ENCODE measurements around the gene PRIMA1. TPM values are rescaled to one million over a fixed set of nuclear protein-coding genes. Genes with fewer than 3 reads are reported as not detected.

Gene PRIMA1
- total RNA-seq, 3 donors from 2014 or later = 1.6 to 46.4 (median 3.0) TPM

DNA sequence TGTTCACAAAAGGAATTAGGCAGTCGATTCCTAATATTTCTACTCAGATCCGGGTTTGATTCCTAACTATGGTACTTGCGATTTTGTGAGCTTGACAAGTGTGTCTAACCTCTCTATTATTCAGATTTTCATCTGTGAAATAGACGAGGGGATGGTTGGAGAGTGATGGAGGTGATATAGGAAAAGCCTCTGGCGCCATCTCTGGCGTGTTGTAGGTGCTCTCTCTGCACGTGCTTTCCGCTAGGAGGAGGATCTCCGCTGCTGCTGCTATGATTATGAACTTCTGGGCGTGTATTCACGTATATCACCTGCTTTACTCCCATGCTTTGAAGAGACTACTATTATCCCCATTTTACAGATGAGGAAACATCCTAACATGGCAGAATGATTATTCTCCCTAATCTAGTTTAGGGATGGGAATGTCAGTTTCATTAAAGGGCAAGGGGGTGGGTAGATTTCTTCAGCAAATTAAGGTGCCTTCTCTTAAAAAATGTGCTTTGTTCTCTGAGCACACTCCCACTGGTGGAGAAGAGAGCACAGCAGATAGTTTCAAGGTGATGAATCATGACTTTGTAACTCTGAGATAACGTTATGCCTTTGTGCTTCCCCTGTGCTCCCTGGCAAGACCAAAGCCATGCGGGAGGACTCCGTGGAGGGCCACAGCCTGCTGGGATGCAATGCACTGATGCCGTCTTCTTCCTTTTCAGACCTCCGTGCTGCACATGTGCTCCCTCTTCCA, 97.1 kb downstream of the PRIMA1 start:
- ATAC-seq (no peak), DNase-seq (no peak)
- Histone ChIP-seq H3K9me3 (no peaks in the 10 kb centered on the region), H3K4me3 (no peak overlapping the region), H3K36me3 (ENCODE audit: low read depth) (no peaks in the 10 kb centered on the region), H3K4me1 (ENCODE audit: low read depth) (no peaks in the 10 kb centered on the region)
- TF ChIP-seq, protein P1, sequence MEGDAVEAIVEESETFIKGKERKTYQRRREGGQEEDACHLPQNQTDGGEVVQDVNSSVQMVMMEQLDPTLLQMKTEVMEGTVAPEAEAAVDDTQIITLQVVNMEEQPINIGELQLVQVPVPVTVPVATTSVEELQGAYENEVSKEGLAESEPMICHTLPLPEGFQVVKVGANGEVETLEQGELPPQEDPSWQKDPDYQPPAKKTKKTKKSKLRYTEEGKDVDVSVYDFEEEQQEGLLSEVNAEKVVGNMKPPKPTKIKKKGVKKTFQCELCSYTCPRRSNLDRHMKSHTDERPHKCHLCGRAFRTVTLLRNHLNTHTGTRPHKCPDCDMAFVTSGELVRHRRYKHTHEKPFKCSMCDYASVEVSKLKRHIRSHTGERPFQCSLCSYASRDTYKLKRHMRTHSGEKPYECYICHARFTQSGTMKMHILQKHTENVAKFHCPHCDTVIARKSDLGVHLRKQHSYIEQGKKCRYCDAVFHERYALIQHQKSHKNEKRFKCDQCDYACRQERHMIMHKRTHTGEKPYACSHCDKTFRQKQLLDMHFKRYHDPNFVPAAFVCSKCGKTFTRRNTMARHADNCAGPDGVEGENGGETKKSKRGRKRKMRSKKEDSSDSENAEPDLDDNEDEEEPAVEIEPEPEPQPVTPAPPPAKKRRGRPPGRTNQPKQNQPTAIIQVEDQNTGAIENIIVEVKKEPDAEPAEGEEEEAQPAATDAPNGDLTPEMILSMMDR (IDR thresholded peaks at IDR 0.05) = no peak
- intact Hi-C loops (cut with DNase I, micrococcal nuclease) = no loop called here

DNA sequence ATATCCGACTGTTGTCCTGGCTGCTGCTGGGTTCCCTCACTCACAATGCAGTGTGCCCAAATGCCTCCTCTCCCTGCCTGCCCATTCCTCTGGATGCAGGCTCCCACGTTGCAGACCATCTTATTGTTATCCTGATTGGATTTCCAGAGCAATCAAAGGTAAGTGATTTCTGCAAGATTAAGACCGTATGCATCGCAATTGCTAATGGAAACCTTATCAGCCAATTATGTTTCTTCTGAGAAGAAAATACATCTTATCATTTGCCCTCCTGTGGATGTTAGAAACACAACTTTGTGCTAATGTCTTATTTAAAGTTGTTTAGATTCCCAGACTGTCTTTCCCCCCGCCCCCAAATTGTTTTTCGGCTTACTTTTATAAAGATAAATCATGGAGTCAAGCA, 98.1 kb downstream of the PRIMA1 start:
- Histone ChIP-seq H3K9me3 (no peaks in the 10 kb centered on the region), H3K4me1 (ENCODE audit: low read depth) (no peaks in the 10 kb centered on the region), H3K36me3 (ENCODE audit: low read depth) (no peaks in the 10 kb centered on the region), H3K4me3 (no peak overlapping the region)
- TF ChIP-seq, protein P1 (IDR thresholded peaks at IDR 0.05) = no peak
- no peak for ATAC-seq
- intact Hi-C loops (cut with DNase I, micrococcal nuclease) = no loop called here
- DNase-seq = no peak

DNA sequence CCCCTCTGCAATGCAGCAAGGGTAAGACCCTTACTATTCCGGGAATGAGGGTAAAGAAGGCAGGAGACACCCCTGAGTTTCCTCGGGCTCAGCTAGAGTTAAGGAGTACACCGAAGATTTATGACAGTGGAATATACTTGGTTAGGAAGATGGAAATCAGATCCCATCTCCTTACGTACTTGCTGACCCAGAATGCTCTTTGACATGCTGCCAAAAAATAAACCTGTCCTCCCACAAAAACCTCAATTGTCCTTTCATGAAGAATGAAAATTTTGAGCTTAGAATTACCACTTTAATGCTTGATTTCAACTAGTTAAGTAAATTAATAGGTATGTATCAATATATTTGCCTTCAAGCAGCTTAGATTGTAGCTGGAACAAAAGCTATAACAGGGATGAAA, 99.5 kb downstream of the PRIMA1 start:
- ATAC-seq = no peak
- H3K4me3 ChIP-seq = no peak overlapping the region
- TF ChIP-seq, protein P1 (IDR thresholded peaks at IDR 0.05) = no peak
- H3K9me3 ChIP-seq = no peaks in the 10 kb centered on the region
- H3K36me3 ChIP-seq (ENCODE audit: low read depth) = no peaks in the 10 kb centered on the region
- no peak for DNase-seq
- intact Hi-C loops (cut with DNase I, micrococcal nuclease) = no loop called here
- H3K4me1 ChIP-seq (ENCODE audit: low read depth) = no peaks in the 10 kb centered on the region

DNA sequence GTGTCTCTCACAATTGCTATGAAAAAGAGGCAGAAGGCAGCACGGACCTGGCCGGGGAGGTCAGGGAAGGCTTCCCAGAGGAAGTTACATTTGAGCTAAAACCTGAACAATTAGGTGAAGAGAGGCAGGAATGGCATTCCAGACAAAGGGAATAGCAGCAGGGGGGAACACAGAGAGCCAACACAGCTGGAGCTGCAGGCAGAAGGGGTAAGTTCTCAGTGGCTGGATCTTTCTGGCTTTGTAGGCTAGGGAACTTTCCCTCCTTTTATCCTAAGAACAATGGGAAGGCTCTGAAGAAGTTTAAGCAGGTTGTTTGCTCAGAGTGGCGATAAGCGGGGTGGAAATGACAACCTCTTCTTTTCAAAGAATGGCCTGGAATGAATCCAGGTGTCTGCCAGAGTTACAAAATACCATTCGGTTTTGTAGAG, 100.0 kb downstream of the PRIMA1 start:
- no peak for ATAC-seq
- TF ChIP-seq, protein P1 (IDR thresholded peaks at IDR 0.05) = no peak
- intact Hi-C loops (cut with DNase I, micrococcal nuclease) = no loop called here

DNA sequence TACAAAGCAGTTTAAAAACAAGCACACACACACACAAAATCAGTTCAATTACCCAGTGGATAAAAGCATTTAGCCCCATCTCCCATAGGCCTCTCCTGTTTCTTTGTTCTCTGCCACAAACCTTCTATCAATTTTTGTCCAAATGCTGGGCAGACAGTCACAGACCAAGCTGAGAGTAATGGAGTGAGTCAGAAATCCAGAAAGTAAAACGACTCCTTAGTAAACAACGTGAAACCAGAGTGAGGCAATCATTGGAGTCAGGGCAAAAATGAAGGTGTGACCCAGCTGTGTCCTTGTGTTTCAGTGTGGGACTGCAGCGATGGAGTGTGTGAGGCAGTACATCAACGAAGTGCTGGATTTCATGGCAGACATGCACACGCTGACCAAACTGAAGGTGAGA, 102.0 kb downstream of the PRIMA1 start:
- intact Hi-C loops (cut with DNase I, micrococcal nuclease) = no loop called here
- DNase-seq (no peak), ATAC-seq (no peak)
- no peaks in the 10 kb centered on the region for H3K9me3 ChIP-seq
- TF ChIP-seq, protein P1 (IDR thresholded peaks at IDR 0.05) = no peak
- H3K4me1 ChIP-seq (ENCODE audit: low read depth) = no peaks in the 10 kb centered on the region
- no peak overlapping the region for H3K4me3 ChIP-seq
- no peaks in the 10 kb centered on the region for H3K36me3 ChIP-seq (ENCODE audit: low read depth)

More for the DNA sequence above, 100.0 kb downstream of the PRIMA1 start:
- Histone ChIP-seq H3K4me1 (ENCODE audit: low read depth) (no peaks in the 10 kb centered on the region), H3K4me3 (no peak overlapping the region), H3K9me3 (no peaks in the 10 kb centered on the region), H3K36me3 (ENCODE audit: low read depth) (no peaks in the 10 kb centered on the region)
- no peak for DNase-seq

All from mucosa of descending colon (tissue), 3 donors.